H1 (cell line): Measurements from ENCODE around the gene WNT9A. TPM values are rescaled to one million over a fixed set of nuclear protein-coding genes. Genes with fewer than 3 reads are reported as not detected.

Experiments used
- CHD7 ChIP-seq: fragments of 300-600 bp; sonication (generic); IDR thresholded peaks from 2 replicates; pipeline ENCODE4 v1.7.1; 2012; ENCODE audit warnings: low read length, moderate library complexity, mild to moderate bottlenecking, inconsistent platforms; ENCODE audit not compliant: insufficient replicate concordance
- CTCF ChIP-seq, 3 experiments: IDR thresholded peaks; 1 replicate in 2 of 3; 2 replicates in 1 of 3; pipeline versions ENCODE4 v1.5.1 to v1.6.1; 2011; ENCODE audit warnings: low read length in 3 of 3, mild to moderate bottlenecking in 3 of 3, inconsistent platforms in 2 of 3, low read depth in 1 of 3, moderate library complexity in 1 of 3; ENCODE audit not compliant: insufficient read depth in 1 of 3; ENCODE audit errors: control extremely low read depth in 1 of 3
- EP300 ChIP-seq, 2 experiments: IDR thresholded peaks; 1 replicate in 1 of 2; 2 replicates in 1 of 2; pipeline ENCODE4 v1.6.1; 2011 to 2012; ENCODE audit warnings: low read depth in 2 of 2, low read length in 2 of 2, mild to moderate bottlenecking in 2 of 2, borderline replicate concordance in 1 of 2, inconsistent platforms in 1 of 2, moderate library complexity in 1 of 2
- KDM4A ChIP-seq: IDR thresholded peaks from one replicate; pipeline ENCODE4 v1.7.1; 2012; ENCODE audit warnings: low read depth, mild to moderate bottlenecking, moderate library complexity, low read length, inconsistent platforms; ENCODE audit not compliant: severe bottlenecking
- MAX ChIP-seq: IDR thresholded peaks from 2 replicates; pipeline ENCODE4 v1.6.1; 2012; ENCODE audit warnings: inconsistent platforms
- RAD21 ChIP-seq, 2 experiments: IDR thresholded peaks in 1 of 2; conservative IDR thresholded peaks in 1 of 2; 2 replicates each; pipeline ENCODE4 v1.6.1; 2011; ENCODE audit warnings: low read depth in 2 of 2, low read length in 2 of 2, improper control_type of control experiment in 1 of 2, inconsistent platforms in 1 of 2, mild to moderate bottlenecking in 1 of 2, moderate library complexity in 1 of 2
- polyA plus RNA-seq, 7 experiments: library from polyadenylated mRNA; depleted of rRNA in 3 of 7; stranded (reverse) in 5 of 7; unstranded in 2 of 7; fragments of >200 nt in 5 of 7; fragments of 200-250 nt in 2 of 7; gene quantifications; 1 replicate in 5 of 7; 2 replicates in 1 of 7; 4 replicates in 1 of 7; pipeline versions ENCODE4 v1.2.1 to v1.2.3, GENCODE V29; 2011 to 2013; ENCODE audit warnings: missing spikeins in 2 of 7, mixed read lengths in 2 of 7
- total RNA-seq: library from RNA; stranded (reverse); fragmentation: NEBNext Ultra II Directional; extraction: Animal tissue kit (Norgen Biotek cat#: 25700); gene quantifications from 2 replicates; pipeline ENCODE4 v1.2.1, GENCODE V29; 2021

WNT9A gene
- total and polyA plus RNA-seq, 2 of the 8 experiments (the other 6 are each of a cell fraction or from before 2014, with no cell fraction given): 1.1 to 1.5 TPM

GRCh38 chr1:227942021-227942715, 5.6 kb downstream of the WNT9A start (continued):
- TF ChIP-seq CHD7: no peak
- TF ChIP-seq KDM4A: no peak
- TF ChIP-seq MAX: no peak
- TF ChIP-seq RAD21 (IDR thresholded peaks at IDR 0.05 in 1 of 2, conservative IDR thresholded peaks at IDR 0.05 in 1 of 2; ENCODE audit: low read depth in 2 of 2, low read length in 2 of 2): peak; percentile 56 to 69
- peak; percentile 39 to 55 (median 44) for TF ChIP-seq CTCF (IDR thresholded peaks at IDR 0.05; ENCODE audit: control extremely low read depth in 1 of 3, insufficient read depth in 1 of 3, low read depth in 1 of 3, low read length in 3 of 3)
- TF ChIP-seq EP300 (IDR thresholded peaks at IDR 0.05; ENCODE audit: borderline replicate concordance in 1 of 2, low read depth in 2 of 2, low read length in 2 of 2): no peak
